ENCODE measurements around the gene SLC35G3. TPM values are rescaled to one million over a fixed set of nuclear protein-coding genes. Genes with fewer than 3 reads are reported as not detected.

Gene SLC35G3
- total and polyA plus RNA-seq, 10 of the 15 experiments (the other 5 are each of a cell fraction or from before 2014, with no cell fraction given) = not detected

GRCh38 chr17:35164716-35165115 lies 29.5 kb downstream of the SLC35G3 start:
- SMC1A ChIA-PET (ENCODE audit: uncharacterized antibody, unreplicated experiment) = interaction anchor here (0.6 kb wide), 1 partner anchor 103 kb away, joined by 3 read pairs; no protein-coding TSS in a partner anchor
- BruUV-seq (replicated peaks) = no TSS peak
- ATAC-seq = no peak
- no peak for DNase-seq (ENCODE audit: low read depth, low spot score)
- Histone ChIP-seq H3K36me3 (ENCODE audit: control insufficient read depth in 2 of 2, insufficient read depth in 2 of 2, low read length in 1 of 2) (no peaks in the 10 kb centered on the region), H3K27me3 (replicated peaks in 1 of 2; ENCODE audit: control insufficient read depth in 2 of 2, insufficient read depth in 2 of 2, low read length in 1 of 2) (peaks cover under 1 to 1% of the 10 kb centered on the region in 2 experiments; a peak in 3 of 4 replicates), H3K79me2 (ENCODE audit: control insufficient read depth, insufficient read depth, low read length) (no peaks in the 10 kb centered on the region), H3K4me2 (ENCODE audit: control insufficient read depth, insufficient read depth) (no peak overlapping the region), H3K9me3 (replicated peaks; ENCODE audit: control insufficient read depth, insufficient read depth, low read length) (no peaks in the 10 kb centered on the region), H2AFZ (ENCODE audit: control insufficient read depth, low read depth, low read length) (no peak overlapping the region), H3K27ac (ENCODE audit: control insufficient read depth, insufficient read depth) (no peak overlapping the region), H3K4me1 (ENCODE audit: control insufficient read depth, insufficient read depth, low read length) (no peaks in the 10 kb centered on the region), H3K9ac (ENCODE audit: control insufficient read depth, insufficient read depth, low read length) (no peak overlapping the region), H4K20me1 (ENCODE audit: control insufficient read depth, insufficient read depth) (no peaks in the 10 kb centered on the region), H3K4me3 (no peak overlapping the region)
- 5% methylated on average over 5 of the region's 5 CpGs for WGBS (ENCODE audit: insufficient coverage, insufficient replicate concordance, low lambda C conversion rate, missing lambda C conversion rate)
- CTCF ChIA-PET = no interaction called here
- in situ Hi-C loops (cut with MboI) (loop anchor here (5.0 to 10.0 kb wide), 2 partner anchors 373 to 580 kb away; partner anchors contain the start of gene SLFN12L), intact Hi-C loops (cut with micrococcal nuclease; ENCODE audit: unreplicated experiment) (no loop called here)
- RAD21 ChIA-PET (ENCODE audit: unreplicated experiment) = no interaction called here
- FAIRE-seq = no peak
- POLR2A ChIA-PET = no interaction called here
- TF ChIP-seq CEBPB (IDR thresholded peaks at IDR 0.05; ENCODE audit: borderline replicate concordance in 1 of 2, low read depth in 2 of 2, low read length in 2 of 2) = no peak
- no peak for TF ChIP-seq NFXL1 (IDR thresholded peaks at IDR 0.05; ENCODE audit: borderline replicate concordance)
- TF ChIP-seq, protein P1, sequence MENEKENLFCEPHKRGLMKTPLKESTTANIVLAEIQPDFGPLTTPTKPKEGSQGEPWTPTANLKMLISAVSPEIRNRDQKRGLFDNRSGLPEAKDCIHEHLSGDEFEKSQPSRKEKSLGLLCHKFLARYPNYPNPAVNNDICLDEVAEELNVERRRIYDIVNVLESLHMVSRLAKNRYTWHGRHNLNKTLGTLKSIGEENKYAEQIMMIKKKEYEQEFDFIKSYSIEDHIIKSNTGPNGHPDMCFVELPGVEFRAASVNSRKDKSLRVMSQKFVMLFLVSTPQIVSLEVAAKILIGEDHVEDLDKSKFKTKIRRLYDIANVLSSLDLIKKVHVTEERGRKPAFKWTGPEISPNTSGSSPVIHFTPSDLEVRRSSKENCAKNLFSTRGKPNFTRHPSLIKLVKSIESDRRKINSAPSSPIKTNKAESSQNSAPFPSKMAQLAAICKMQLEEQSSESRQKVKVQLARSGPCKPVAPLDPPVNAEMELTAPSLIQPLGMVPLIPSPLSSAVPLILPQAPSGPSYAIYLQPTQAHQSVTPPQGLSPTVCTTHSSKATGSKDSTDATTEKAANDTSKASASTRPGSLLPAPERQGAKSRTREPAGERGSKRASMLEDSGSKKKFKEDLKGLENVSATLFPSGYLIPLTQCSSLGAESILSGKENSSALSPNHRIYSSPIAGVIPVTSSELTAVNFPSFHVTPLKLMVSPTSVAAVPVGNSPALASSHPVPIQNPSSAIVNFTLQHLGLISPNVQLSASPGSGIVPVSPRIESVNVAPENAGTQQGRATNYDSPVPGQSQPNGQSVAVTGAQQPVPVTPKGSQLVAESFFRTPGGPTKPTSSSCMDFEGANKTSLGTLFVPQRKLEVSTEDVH (IDR thresholded peaks at IDR 0.05; ENCODE audit: low read depth, partially characterized antibody) = no peak
- TF ChIP-seq CHD2 (IDR thresholded peaks at IDR 0.05; ENCODE audit: borderline replicate concordance, low read depth, low read length) = no peak
- TF ChIP-seq, protein P2, sequence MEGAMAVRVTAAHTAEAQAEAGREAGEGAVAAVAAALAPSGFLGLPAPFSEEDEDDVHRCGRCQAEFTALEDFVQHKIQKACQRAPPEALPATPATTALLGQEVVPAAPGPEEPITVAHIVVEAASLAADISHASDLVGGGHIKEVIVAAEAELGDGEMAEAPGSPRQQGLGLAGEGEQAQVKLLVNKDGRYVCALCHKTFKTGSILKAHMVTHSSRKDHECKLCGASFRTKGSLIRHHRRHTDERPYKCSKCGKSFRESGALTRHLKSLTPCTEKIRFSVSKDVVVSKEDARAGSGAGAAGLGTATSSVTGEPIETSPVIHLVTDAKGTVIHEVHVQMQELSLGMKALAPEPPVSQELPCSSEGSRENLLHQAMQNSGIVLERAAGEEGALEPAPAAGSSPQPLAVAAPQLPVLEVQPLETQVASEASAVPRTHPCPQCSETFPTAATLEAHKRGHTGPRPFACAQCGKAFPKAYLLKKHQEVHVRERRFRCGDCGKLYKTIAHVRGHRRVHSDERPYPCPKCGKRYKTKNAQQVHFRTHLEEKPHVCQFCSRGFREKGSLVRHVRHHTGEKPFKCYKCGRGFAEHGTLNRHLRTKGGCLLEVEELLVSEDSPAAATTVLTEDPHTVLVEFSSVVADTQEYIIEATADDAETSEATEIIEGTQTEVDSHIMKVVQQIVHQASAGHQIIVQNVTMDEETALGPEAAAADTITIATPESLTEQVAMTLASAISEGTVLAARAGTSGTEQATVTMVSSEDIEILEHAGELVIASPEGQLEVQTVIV (IDR thresholded peaks at IDR 0.05; ENCODE audit: borderline replicate concordance, partially characterized antibody) = no peak
- no peak for TF ChIP-seq E2F4 (IDR thresholded peaks at IDR 0.05; ENCODE audit: low read depth, low read length)
- TF ChIP-seq IKZF2 (IDR thresholded peaks at IDR 0.05) = no peak
- TF ChIP-seq LARP7 (IDR thresholded peaks at IDR 0.05) = no peak
- TF ChIP-seq HSF1 (IDR thresholded peaks at IDR 0.05; ENCODE audit: low read depth, low read length) = no peak
- no peak for TF ChIP-seq SUPT20H (IDR thresholded peaks at IDR 0.05; ENCODE audit: borderline replicate concordance, control insufficient read depth, low read depth, low read length)
- no peak for TF ChIP-seq EZH2 (IDR thresholded peaks at IDR 0.05; ENCODE audit: borderline replicate concordance, control insufficient read depth, low read depth, low read length)
- no peak for TF ChIP-seq SREBF1 (IDR thresholded peaks at IDR 0.05; ENCODE audit: low read length)
- TF ChIP-seq BACH1 (IDR thresholded peaks at IDR 0.05; ENCODE audit: borderline replicate concordance) = no peak
- TF ChIP-seq NKRF (conservative IDR thresholded peaks at IDR 0.05) = no peak

All from GM12878 (cell line).